Body of pancreas (tissue), 4 donors: ENCODE data around the gene SLC16A10.

Source experiments
- POLR2A ChIP-seq, 3 donors: fragments of 450-650 bp; IDR thresholded peaks; one replicate each; pipeline ENCODE4 v1.6.1; 2016; ENCODE audit warnings: antibody characterized with exemption in 3 of 3, mild to moderate bottlenecking in 2 of 3
- TF ChIP-seq, protein P1 (sequence below), 7 experiments: fragments of 450-650 bp in 4 of 7; fragments of 200-600 bp in 3 of 7; sonication (generic) in 3 of 7; IDR thresholded peaks; one replicate each; pipeline ENCODE4 v1.5.1; 2016 to 2019; ENCODE audit warnings: antibody characterized with exemption in 7 of 7

DNA sequence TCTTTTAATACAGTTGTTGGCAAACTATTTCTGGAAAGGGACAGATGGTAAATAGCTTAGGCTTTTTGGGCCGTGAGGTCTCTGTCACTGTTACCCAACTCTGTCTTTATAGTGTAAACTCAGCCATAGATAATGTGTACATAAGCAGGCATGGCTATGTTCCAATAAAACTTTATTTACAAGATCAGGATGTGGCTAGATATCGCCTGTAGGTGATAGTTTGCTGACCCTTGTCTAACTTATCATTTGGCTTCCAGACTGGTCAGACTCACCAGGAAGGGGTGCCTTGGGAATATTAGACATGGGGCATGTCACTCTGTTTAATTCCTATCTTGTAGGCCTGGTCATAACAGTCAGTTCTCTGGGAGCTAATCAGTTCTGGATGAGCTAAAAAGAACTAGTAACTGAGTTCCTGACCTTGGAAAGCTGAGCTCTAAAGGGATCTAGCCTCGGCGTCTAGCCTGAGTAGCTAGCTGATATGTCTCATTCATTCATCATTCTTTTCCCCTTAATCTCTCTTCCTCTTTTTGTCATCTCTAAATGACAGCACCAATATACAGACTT, 163.6 kb downstream of the SLC16A10 start:
- TF ChIP-seq, protein P1, sequence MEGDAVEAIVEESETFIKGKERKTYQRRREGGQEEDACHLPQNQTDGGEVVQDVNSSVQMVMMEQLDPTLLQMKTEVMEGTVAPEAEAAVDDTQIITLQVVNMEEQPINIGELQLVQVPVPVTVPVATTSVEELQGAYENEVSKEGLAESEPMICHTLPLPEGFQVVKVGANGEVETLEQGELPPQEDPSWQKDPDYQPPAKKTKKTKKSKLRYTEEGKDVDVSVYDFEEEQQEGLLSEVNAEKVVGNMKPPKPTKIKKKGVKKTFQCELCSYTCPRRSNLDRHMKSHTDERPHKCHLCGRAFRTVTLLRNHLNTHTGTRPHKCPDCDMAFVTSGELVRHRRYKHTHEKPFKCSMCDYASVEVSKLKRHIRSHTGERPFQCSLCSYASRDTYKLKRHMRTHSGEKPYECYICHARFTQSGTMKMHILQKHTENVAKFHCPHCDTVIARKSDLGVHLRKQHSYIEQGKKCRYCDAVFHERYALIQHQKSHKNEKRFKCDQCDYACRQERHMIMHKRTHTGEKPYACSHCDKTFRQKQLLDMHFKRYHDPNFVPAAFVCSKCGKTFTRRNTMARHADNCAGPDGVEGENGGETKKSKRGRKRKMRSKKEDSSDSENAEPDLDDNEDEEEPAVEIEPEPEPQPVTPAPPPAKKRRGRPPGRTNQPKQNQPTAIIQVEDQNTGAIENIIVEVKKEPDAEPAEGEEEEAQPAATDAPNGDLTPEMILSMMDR (IDR thresholded peaks at IDR 0.05) = no peak
- no peak for TF ChIP-seq POLR2A (IDR thresholded peaks at IDR 0.05)
